ENCODE results near the gene SPIC.

The SPIC gene

GRCh38 chr12:101536069-101536674, 61.0 kb downstream of the SPIC start:
- no peak for DNase-seq

Measured in left hindlimb (tissue), 1 donor.